Activated naive CD4-positive, alpha-beta T cell treated with anti-CD3 and anti-CD28 coated beads for 36 hours (primary cell): ENCODE results near the gene RPS4Y1. TPM values are rescaled to one million over a fixed set of nuclear protein-coding genes. Genes with fewer than 3 reads are reported as not detected.
A peak's percentile ranks its signal among the peaks of the same experiment; 100 is the strongest.
"Not testable (repeated sequence)": the region's sequence is repeated elsewhere in the genome, so short reads cannot be mapped to it uniquely, and the experiment has no call there.

Experiments
- CTCF ChIA-PET: fragments of 350-600 bp; sonication (Branson Sonifier 250); formaldehyde crosslinking; loops from one replicate; lab custom pipeline; 2021; ENCODE audit warnings: antibody characterized with exemption; lab: Charles Lee
- DNase-seq: peaks from one replicate; pipeline ENCODE4 v3.0.0-alpha.2; 2020
- H3K27ac Mint-ChIP-seq: one replicate; pipeline ENCODE4 v1.8.0; 2021; ENCODE audit warnings: mild to moderate bottlenecking, mixed read lengths
- H3K27me3 Mint-ChIP-seq: one replicate; pipeline ENCODE4 v1.8.0; 2021; ENCODE audit warnings: low read depth, mixed read lengths
- H3K36me3 Mint-ChIP-seq: one replicate; pipeline ENCODE4 v1.8.0; 2021; ENCODE audit warnings: low read depth, mixed read lengths
- H3K4me1 Mint-ChIP-seq: one replicate; pipeline ENCODE4 v1.8.0; 2021; ENCODE audit warnings: low read depth, mixed read lengths
- H3K4me3 Mint-ChIP-seq: one replicate; pipeline ENCODE4 v1.8.0; 2021; ENCODE audit warnings: mild to moderate bottlenecking, moderate library complexity, mixed read lengths
- H3K9me3 Mint-ChIP-seq: one replicate; pipeline ENCODE4 v1.8.0; 2021; ENCODE audit warnings: mixed read lengths
- intact Hi-C: fragments of 100-400 bp; cut with micrococcal nuclease; formaldehyde crosslinking; loops from one replicate; pipeline ENCODE4 v1.15.1; 2023
- total RNA-seq, 2 experiments: library from RNA; stranded (reverse); gene quantifications; one replicate each; pipeline ENCODE4 v1.2.3, GENCODE V29; 2021

RPS4Y1 gene
- total RNA-seq, 2 experiments from 2014 or later = 443 to 450 TPM

GRCh38 chrY:2854145-2854774, 12.9 kb downstream of the RPS4Y1 start:
- Mint-ChIP-seq H3K9me3 (no peaks in the 10 kb centered on the region), H3K36me3 (peaks cover 54% of the 10 kb centered on the region), H3K4me3 (no peak overlapping the region), H3K4me1 (peaks cover 77% of the 10 kb centered on the region), H3K27ac (no peak overlapping the region), H3K27me3 (no peaks in the 10 kb centered on the region)
- intact Hi-C loops = no loop called here
- DNase-seq = no peak
- CTCF ChIA-PET = interaction anchor here (1.0 kb wide), 1 partner anchor 12 kb away, joined by 3 read pairs; no protein-coding TSS in a partner anchor

- H3K4me1 Mint-ChIP-seq = peaks cover 75% of the 10 kb centered on the region
- H3K36me3 Mint-ChIP-seq = peaks cover 55% of the 10 kb centered on the region
- no peaks in the 10 kb centered on the region for H3K27me3 Mint-ChIP-seq
- DNase-seq = no peak
- intact Hi-C loops = loop anchor here (5.0 kb wide), 1 partner anchor 80 kb away; the partner anchor contains the start of gene ZFY
- CTCF ChIA-PET = no interaction called here
- H3K27ac Mint-ChIP-seq = peak overlapping the region; percentile 79
- no peak overlapping the region for H3K4me3 Mint-ChIP-seq
- H3K9me3 Mint-ChIP-seq = no peaks in the 10 kb centered on the region
These were observed 15.7 kb downstream of the RPS4Y1 start for GRCh38 chrY:2857068-2857467.

- Mint-ChIP-seq H3K27me3 (no peaks in the 10 kb centered on the region), H3K27ac (peak overlapping the region; percentile 79), H3K4me1 (peaks cover 71% of the 10 kb centered on the region), H3K4me3 (no peak overlapping the region), H3K36me3 (peaks cover 57% of the 10 kb centered on the region), H3K9me3 (no peaks in the 10 kb centered on the region)
- DNase-seq = no peak
- CTCF ChIA-PET = interaction anchor here (1.6 kb wide), 1 partner anchor 79 kb away, joined by 3 read pairs; no protein-coding TSS in a partner anchor
- intact Hi-C loops = loop anchor here (2.0 to 5.0 kb wide), 2 partner anchors 17 to 80 kb away; partner anchors contain the start of genes RPS4Y1 and ZFY
These were observed 16.3 kb downstream of the RPS4Y1 start for GRCh38 chrY:2857686-2858085.

- no peak for DNase-seq
- CTCF ChIA-PET = no interaction called here
- Mint-ChIP-seq H3K4me3 (no peak overlapping the region), H3K9me3 (no peaks in the 10 kb centered on the region), H3K27me3 (no peaks in the 10 kb centered on the region), H3K4me1 (peaks cover 56% of the 10 kb centered on the region), H3K36me3 (peaks cover 58% of the 10 kb centered on the region), H3K27ac (peak overlapping the region; percentile 79)
- intact Hi-C loops = loop anchor here (1.0 to 5.0 kb wide), 3 partner anchors 19 to 78 kb away; partner anchors contain the start of genes RPS4Y1 and ZFY
These were observed 18.4 kb downstream of the RPS4Y1 start for GRCh38 chrY:2859782-2860181.

GRCh38 chrY:2860511-2860910, 19.1 kb downstream of the RPS4Y1 start:
- H3K9me3 Mint-ChIP-seq = no peaks in the 10 kb centered on the region
- CTCF ChIA-PET = no interaction called here
- H3K36me3 Mint-ChIP-seq = peaks cover 55% of the 10 kb centered on the region
- no peak overlapping the region for H3K4me3 Mint-ChIP-seq
- intact Hi-C loops = no loop called here
- H3K27ac Mint-ChIP-seq = peak overlapping the region; percentile 79
- no peaks in the 10 kb centered on the region for H3K27me3 Mint-ChIP-seq
- peaks cover 51% of the 10 kb centered on the region for H3K4me1 Mint-ChIP-seq
- no peak for DNase-seq

GRCh38 chrY:2866581-2866980, 25.2 kb downstream of the RPS4Y1 start:
- no peak overlapping the region for H3K27ac Mint-ChIP-seq
- peaks cover 3% of the 10 kb centered on the region for H3K4me1 Mint-ChIP-seq
- intact Hi-C loops = no loop called here
- peaks cover 5% of the 10 kb centered on the region for H3K9me3 Mint-ChIP-seq
- peaks cover 43% of the 10 kb centered on the region for H3K36me3 Mint-ChIP-seq
- H3K27me3 Mint-ChIP-seq = no peaks in the 10 kb centered on the region
- H3K4me3 Mint-ChIP-seq = no peak overlapping the region
- DNase-seq = no peak
- CTCF ChIA-PET = no interaction called here

GRCh38 chrY:2867469-2867868, 26.1 kb downstream of the RPS4Y1 start:
- H3K4me1 Mint-ChIP-seq = no peaks in the 10 kb centered on the region
- intact Hi-C loops = no loop called here
- peaks cover 5% of the 10 kb centered on the region for H3K9me3 Mint-ChIP-seq
- DNase-seq = no peak
- no peaks in the 10 kb centered on the region for H3K27me3 Mint-ChIP-seq
- H3K27ac Mint-ChIP-seq = no peak overlapping the region
- CTCF ChIA-PET = no interaction called here
- no peak overlapping the region for H3K4me3 Mint-ChIP-seq
- peaks cover 42% of the 10 kb centered on the region for H3K36me3 Mint-ChIP-seq

- intact Hi-C loops = no loop called here
- Mint-ChIP-seq H3K27me3 (no peaks in the 10 kb centered on the region), H3K4me3 (no peak overlapping the region), H3K27ac (no peak overlapping the region), H3K9me3 (peaks cover 5% of the 10 kb centered on the region), H3K4me1 (no peaks in the 10 kb centered on the region), H3K36me3 (peaks cover 37% of the 10 kb centered on the region)
- CTCF ChIA-PET = no interaction called here
- no peak for DNase-seq
These were observed 26.7 kb downstream of the RPS4Y1 start for GRCh38 chrY:2868035-2868607.

- H3K4me1 Mint-ChIP-seq, DNase-seq, H3K27me3 Mint-ChIP-seq, intact Hi-C loops, H3K27ac Mint-ChIP-seq, H3K4me3 Mint-ChIP-seq, H3K9me3 Mint-ChIP-seq, CTCF ChIA-PET: not testable (repeated sequence)
- peaks cover 34% of the 10 kb centered on the region for H3K36me3 Mint-ChIP-seq
These were observed 30.8 kb downstream of the RPS4Y1 start for GRCh38 chrY:2872234-2872633.

- no peak overlapping the region for H3K27ac Mint-ChIP-seq
- no peak for DNase-seq
These were observed 32.8 kb downstream of the RPS4Y1 start for GRCh38 chrY:2874211-2874610.

GRCh38 chrY:2883561-2883960, 42.2 kb downstream of the RPS4Y1 start:
- Mint-ChIP-seq H3K27ac (no peak overlapping the region), H3K9me3 (peaks cover 6% of the 10 kb centered on the region), H3K36me3 (peaks cover 4% of the 10 kb centered on the region), H3K4me3 (no peak overlapping the region), H3K27me3 (no peaks in the 10 kb centered on the region), H3K4me1 (peaks cover 16% of the 10 kb centered on the region)
- DNase-seq = no peak
- intact Hi-C loops = no loop called here
- CTCF ChIA-PET = no interaction called here

More at GRCh38 chrY:2874211-2874610, 32.8 kb downstream of the RPS4Y1 start:
- Mint-ChIP-seq H3K4me1 (no peaks in the 10 kb centered on the region), H3K4me3 (no peak overlapping the region), H3K9me3 (peaks cover 5% of the 10 kb centered on the region), H3K27me3 (no peaks in the 10 kb centered on the region), H3K36me3 (peaks cover 22% of the 10 kb centered on the region)
- CTCF ChIA-PET = no interaction called here
- intact Hi-C loops = no loop called here

GRCh38 chrY:2885880-2886279, 44.5 kb downstream of the RPS4Y1 start:
- Mint-ChIP-seq H3K27me3 (no peaks in the 10 kb centered on the region), H3K36me3 (peaks cover 4% of the 10 kb centered on the region), H3K9me3 (peaks cover 6% of the 10 kb centered on the region), H3K4me3 (no peak overlapping the region), H3K27ac (no peak overlapping the region), H3K4me1 (peaks cover 18% of the 10 kb centered on the region)
- intact Hi-C loops = no loop called here
- CTCF ChIA-PET = no interaction called here
- no peak for DNase-seq

- peak overlapping the region; percentile 43 for H3K4me3 Mint-ChIP-seq
- intact Hi-C loops = loop anchor here (1.0 kb wide), 1 partner anchor 28 kb away; no protein-coding TSS in a partner anchor
- peak; percentile 67 for DNase-seq
- no peaks in the 10 kb centered on the region for H3K27me3 Mint-ChIP-seq
- CTCF ChIA-PET = no interaction called here
- H3K36me3 Mint-ChIP-seq = peaks cover 4% of the 10 kb centered on the region
- H3K27ac Mint-ChIP-seq = peak overlapping the region; percentile 95
- peaks cover 6% of the 10 kb centered on the region for H3K9me3 Mint-ChIP-seq
- H3K4me1 Mint-ChIP-seq = peaks cover 18% of the 10 kb centered on the region
These were observed 46.0 kb downstream of the RPS4Y1 start for GRCh38 chrY:2887386-2887785.
